Fibroblast of lung (primary cell): ENCODE results near the gene PTPRM.

Experiments used
- CTCF ChIP-seq, 2 donors: IDR thresholded peaks in 1 of 2; conservative IDR thresholded peaks in 1 of 2; 1 replicate in 1 of 2; 2 replicates in 1 of 2; pipeline ENCODE4 v1.5.1; 2011 to 2012; ENCODE audit warnings: low read length in 2 of 2, control low read depth in 1 of 2, inconsistent platforms in 1 of 2, low read depth in 1 of 2, mild to moderate bottlenecking in 1 of 2
- EZH2 ChIP-seq: IDR thresholded peaks from 2 replicates; pipeline ENCODE4 v1.5.1; 2012; ENCODE audit warnings: low read length, control low read depth, mild to moderate bottlenecking; ENCODE audit errors: missing control alignments

GRCh38 chr18:8362863-8363262 lies 795.7 kb downstream of the PTPRM start:
- TF ChIP-seq CTCF (conservative IDR thresholded peaks at IDR 0.05 in 1 of 2, IDR thresholded peaks at IDR 0.05 in 1 of 2; ENCODE audit: low read depth in 1 of 2, low read length in 2 of 2): no peak
- TF ChIP-seq EZH2: no peak
